ENCODE results near the gene UPK2.

- TF ChIP-seq CTCF (conservative IDR thresholded peaks at IDR 0.05): no peak
- no peak for TF ChIP-seq ZFX (IDR thresholded peaks at IDR 0.05)
Measured at GRCh38 chr11:118961189-118961588, 5.1 kb downstream of the UPK2 start.

Measured in C4-2B (cell line).